Activated naive CD8-positive, alpha-beta T cell treated with anti-CD3 and anti-CD28 coated beads for 36 hours (primary cell): ENCODE results near the gene PET100. TPM values are rescaled to one million over a fixed set of nuclear protein-coding genes. Genes with fewer than 3 reads are reported as not detected.

Experiments used
- DNase-seq: peaks from one replicate; pipeline ENCODE4 v3.0.0; 2021
- H3K27ac Mint-ChIP-seq: one replicate; pipeline ENCODE4 v1.8.0; 2022; ENCODE audit warnings: mild to moderate bottlenecking, moderate library complexity, mixed read lengths
- H3K27me3 Mint-ChIP-seq: one replicate; pipeline ENCODE4 v1.8.0; 2022; ENCODE audit warnings: mild to moderate bottlenecking, mixed read lengths
- H3K36me3 Mint-ChIP-seq: one replicate; pipeline ENCODE4 v1.8.0; 2021; ENCODE audit warnings: mild to moderate bottlenecking, mixed read lengths
- H3K4me1 Mint-ChIP-seq: one replicate; pipeline ENCODE4 v1.8.0; 2021; ENCODE audit warnings: mixed read lengths
- H3K4me3 Mint-ChIP-seq: one replicate; pipeline ENCODE4 v1.8.0; 2022; ENCODE audit warnings: mild to moderate bottlenecking, moderate library complexity, mixed read lengths
- H3K9me3 Mint-ChIP-seq: one replicate; pipeline ENCODE4 v1.8.0; 2022; ENCODE audit warnings: mixed read lengths
- total RNA-seq, 2 experiments: library from RNA; stranded (reverse); gene quantifications; one replicate each; pipeline ENCODE4 v1.2.3, GENCODE V29; 2021

PET100 gene
- total RNA-seq, 2 experiments from 2014 or later = 83.7 to 86.0 TPM

DNA sequence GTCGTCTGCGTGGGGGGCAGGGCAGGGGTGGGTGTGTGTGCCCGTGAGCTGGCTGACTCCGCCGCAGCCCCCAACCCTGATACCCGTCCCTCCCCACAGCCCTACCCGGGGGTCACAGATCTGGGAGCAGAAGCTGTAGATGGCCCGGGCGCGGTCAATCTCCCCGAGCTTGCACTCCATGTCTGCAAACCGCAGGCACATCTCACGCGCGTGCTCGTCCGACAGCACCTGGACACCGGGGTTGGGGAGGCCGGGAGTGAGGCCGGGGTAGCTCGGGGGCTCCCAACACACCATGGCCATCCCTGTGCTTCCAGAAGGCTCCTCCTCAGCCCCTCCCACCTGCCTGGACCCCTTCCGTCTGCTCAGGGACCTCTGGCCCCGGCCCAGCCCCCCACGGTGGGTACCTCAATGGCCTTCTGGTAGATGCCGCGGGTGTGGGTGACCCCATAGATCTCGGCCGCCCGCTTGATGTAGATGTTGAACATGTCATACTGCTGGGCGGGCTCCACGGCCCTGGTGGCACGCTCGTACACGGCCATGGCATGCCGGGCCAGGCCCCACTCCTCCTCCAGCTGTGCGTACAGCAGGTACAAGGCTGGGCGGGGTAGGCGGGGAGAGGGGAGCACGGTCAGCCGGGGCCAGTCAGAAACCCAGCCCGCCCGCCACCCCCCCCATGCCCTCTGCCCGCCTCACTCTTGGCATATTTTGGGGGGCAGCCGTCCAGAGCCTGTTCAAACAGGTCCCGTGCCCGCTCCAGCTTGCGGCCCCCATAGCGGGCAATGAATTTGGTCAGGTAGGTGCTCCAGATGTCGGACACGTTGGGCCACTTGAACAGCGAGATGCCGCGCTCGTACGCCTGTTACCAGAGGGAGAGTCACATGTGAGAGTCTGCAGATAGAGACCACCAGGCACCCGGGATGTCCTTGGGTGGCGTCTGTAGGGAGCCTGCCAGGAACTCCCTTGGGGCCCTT lies 8.9 kb upstream of the PET100 start:
- peaks cover 14% of the 10 kb centered on the region for H3K36me3 Mint-ChIP-seq

GRCh38 chr19:7622933-7623685 lies 6.5 kb upstream of the PET100 start:
- Mint-ChIP-seq H3K4me1 (peaks cover 3% of the 10 kb centered on the region), H3K9me3 (no peaks in the 10 kb centered on the region), H3K4me3 (no peak overlapping the region), H3K36me3 (peaks cover 12% of the 10 kb centered on the region), H3K27me3 (no peaks in the 10 kb centered on the region), H3K27ac (no peak overlapping the region)
- peak; percentile 33 for DNase-seq

More for the DNA sequence above, 8.9 kb upstream of the PET100 start:
- Mint-ChIP-seq H3K4me3 (no peak overlapping the region), H3K4me1 (no peaks in the 10 kb centered on the region), H3K9me3 (no peaks in the 10 kb centered on the region), H3K27me3 (no peaks in the 10 kb centered on the region), H3K27ac (no peak overlapping the region)
- no peak for DNase-seq

GRCh38 chr19:7623725-7624603 lies 5.6 kb upstream of the PET100 start:
- no peaks in the 10 kb centered on the region for H3K9me3 Mint-ChIP-seq
- H3K27ac Mint-ChIP-seq = no peak overlapping the region
- peaks cover 9% of the 10 kb centered on the region for H3K4me1 Mint-ChIP-seq
- H3K4me3 Mint-ChIP-seq = no peak overlapping the region
- H3K27me3 Mint-ChIP-seq = no peaks in the 10 kb centered on the region
- peaks cover 5% of the 10 kb centered on the region for H3K36me3 Mint-ChIP-seq
- no peak for DNase-seq

- Mint-ChIP-seq H3K27ac (no peak overlapping the region), H3K27me3 (no peaks in the 10 kb centered on the region), H3K9me3 (no peaks in the 10 kb centered on the region), H3K4me1 (peaks cover 10% of the 10 kb centered on the region), H3K4me3 (no peak overlapping the region), H3K36me3 (peaks cover 9% of the 10 kb centered on the region)
- no peak for DNase-seq
Observed at GRCh38 chr19:7624810-7625209, 4.8 kb upstream of the PET100 start.

GRCh38 chr19:7625763-7626372 lies 3.7 kb upstream of the PET100 start:
- no peak for DNase-seq
- H3K4me3 Mint-ChIP-seq = no peak overlapping the region
- no peak overlapping the region for H3K27ac Mint-ChIP-seq
- peaks cover 9% of the 10 kb centered on the region for H3K36me3 Mint-ChIP-seq
- H3K4me1 Mint-ChIP-seq = peaks cover 17% of the 10 kb centered on the region
- H3K27me3 Mint-ChIP-seq = no peaks in the 10 kb centered on the region
- H3K9me3 Mint-ChIP-seq = no peaks in the 10 kb centered on the region

DNA sequence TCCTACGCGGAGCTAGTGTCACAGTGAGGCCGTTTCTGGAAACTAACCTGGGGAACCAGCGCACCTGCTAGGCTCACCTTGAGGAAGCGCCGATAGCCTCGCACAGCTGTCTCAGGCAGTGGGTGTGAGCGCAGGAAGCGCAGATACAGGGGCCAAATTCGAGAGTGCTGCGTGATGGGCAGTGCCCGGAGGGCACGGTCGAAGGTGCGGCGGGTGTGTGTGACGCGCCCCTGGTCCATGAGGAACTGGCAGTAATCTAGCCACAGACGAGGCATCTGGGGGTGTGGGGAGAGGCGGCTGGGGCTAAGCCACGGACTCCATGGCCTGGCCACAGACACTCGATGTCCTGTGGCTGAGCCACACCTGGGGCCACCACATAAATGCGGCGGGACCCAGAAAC lies 2.4 kb upstream of the PET100 start:
- H3K27me3 Mint-ChIP-seq = no peaks in the 10 kb centered on the region
- no peak for DNase-seq
- H3K9me3 Mint-ChIP-seq = no peaks in the 10 kb centered on the region
- H3K4me3 Mint-ChIP-seq = no peak overlapping the region
- H3K36me3 Mint-ChIP-seq = peaks cover 9% of the 10 kb centered on the region
- H3K27ac Mint-ChIP-seq = no peak overlapping the region
- peaks cover 24% of the 10 kb centered on the region for H3K4me1 Mint-ChIP-seq

- Mint-ChIP-seq H3K27me3 (no peaks in the 10 kb centered on the region), H3K36me3 (peaks cover 6% of the 10 kb centered on the region), H3K9me3 (no peaks in the 10 kb centered on the region), H3K4me1 (peaks cover 24% of the 10 kb centered on the region), H3K4me3 (peak overlapping the region; percentile 94), H3K27ac (peak overlapping the region; percentile 94)
- no peak for DNase-seq
Observed at GRCh38 chr19:7628589-7629311, 843 bp upstream of the PET100 start.

GRCh38 chr19:7631577-7631976 lies 2.0 kb downstream of the PET100 start:
- Mint-ChIP-seq H3K36me3 (peaks cover 6% of the 10 kb centered on the region), H3K4me3 (no peak overlapping the region), H3K27ac (no peak overlapping the region), H3K27me3 (no peaks in the 10 kb centered on the region), H3K4me1 (peaks cover 24% of the 10 kb centered on the region), H3K9me3 (no peaks in the 10 kb centered on the region)
- DNase-seq = no peak

- Mint-ChIP-seq H3K9me3 (no peaks in the 10 kb centered on the region), H3K4me1 (peaks cover 26% of the 10 kb centered on the region), H3K36me3 (peaks cover 4% of the 10 kb centered on the region), H3K4me3 (no peak overlapping the region), H3K27ac (no peak overlapping the region), H3K27me3 (no peaks in the 10 kb centered on the region)
- no peak for DNase-seq
Observed at GRCh38 chr19:7632340-7633203, 3.0 kb downstream of the PET100 start.

- Mint-ChIP-seq H3K9me3 (no peaks in the 10 kb centered on the region), H3K27ac (no peak within 1 kb of the TSS), H3K4me1 (peaks cover 21% of the 10 kb centered on the region), H3K36me3 (peaks cover 4% of the 10 kb centered on the region), H3K27me3 (no peaks in the 10 kb centered on the region), H3K4me3 (no peak within 1 kb of the TSS)
- no peak for DNase-seq
Observed at GRCh38 chr19:7633698-7634097, 4.1 kb downstream of the PET100 start, which contains the start of gene PCP2. Gene PCP2 (minus strand): TSS chr19:7633719. CDS start chr19:7633457, 262 bp downstream.

DNA sequence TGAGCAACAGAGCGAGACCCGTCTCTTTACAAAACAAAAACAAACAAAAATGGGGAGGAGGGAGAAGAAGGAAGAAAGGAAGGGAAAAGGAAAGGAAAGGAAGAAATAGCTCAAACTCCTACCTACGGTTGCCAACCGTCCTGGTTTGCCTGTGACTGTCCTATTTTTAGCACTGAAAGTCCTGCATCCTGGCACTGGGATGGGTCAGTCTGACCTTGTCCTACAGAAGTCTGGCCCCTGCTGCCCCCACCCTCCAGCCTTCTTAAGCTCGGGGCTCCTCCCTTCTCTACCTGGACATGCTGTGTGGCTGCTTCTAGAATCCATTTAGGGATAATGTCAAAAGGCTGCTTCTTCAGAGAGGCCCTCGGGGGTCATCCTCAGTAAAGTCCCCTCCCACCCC lies 6.1 kb downstream of the PET100 start:
- Mint-ChIP-seq H3K27ac (no peak overlapping the region), H3K27me3 (no peaks in the 10 kb centered on the region), H3K9me3 (no peaks in the 10 kb centered on the region), H3K36me3 (peaks cover 6% of the 10 kb centered on the region), H3K4me3 (peak overlapping the region; percentile 48), H3K4me1 (peaks cover 17% of the 10 kb centered on the region)
- DNase-seq = no peak

GRCh38 chr19:7636317-7636690 lies 6.7 kb downstream of the PET100 start:
- Mint-ChIP-seq H3K9me3 (no peaks in the 10 kb centered on the region), H3K4me3 (peak overlapping the region; percentile 85), H3K27ac (peak overlapping the region; percentile 82), H3K27me3 (no peaks in the 10 kb centered on the region), H3K4me1 (peaks cover 13% of the 10 kb centered on the region), H3K36me3 (peaks cover 6% of the 10 kb centered on the region)
- no peak for DNase-seq
